ENCODE measurements around the gene GBP4. TPM values are rescaled to one million over a fixed set of nuclear protein-coding genes. Genes with fewer than 3 reads are reported as not detected.
A peak's percentile ranks its signal among the peaks of the same experiment; 100 is the strongest.

GBP4 gene
- total and polyA plus RNA-seq, 2 donors from 2014 or later: 9.0 to 11.0 TPM

- Histone ChIP-seq H3K27me3 (ENCODE audit: control insufficient read depth, insufficient read depth, low read length) (no peaks in the 10 kb centered on the region), H3K4me1 (ENCODE audit: control insufficient read depth in 2 of 3, insufficient read depth in 2 of 3, low read depth in 1 of 3, low read length in 3 of 3) (no peaks in the 10 kb centered on the region), H3K9me3 (ENCODE audit: control insufficient read depth in 2 of 3, insufficient read depth in 1 of 3, low read length in 3 of 3) (no peaks in the 10 kb centered on the region), H3K4me3 (ENCODE audit: low read length in 3 of 3) (peak overlapping the region; percentile 63 to 79 (median 68)), H3K27ac (ENCODE audit: low read depth in 2 of 2, low read length in 2 of 2) (peak overlapping the region; percentile 79 to 81), H3K36me3 (ENCODE audit: control insufficient read depth in 2 of 3, insufficient read depth in 3 of 3, low read length in 3 of 3) (peaks cover 0 to 3% (median 0%) of the 10 kb centered on the region in 3 donors), H3K9ac (ENCODE audit: low read length in 3 of 3) (peak overlapping the region in 2 of 3 donors; percentile 18 to 52)
- no peak for DNase-seq
- TF ChIP-seq CTCF (IDR thresholded peaks at IDR 0.05; ENCODE audit: borderline replicate concordance, extremely low read depth, insufficient read depth): no peak
- FAIRE-seq: no peak
- intact Hi-C loops (cut with DNase I): no loop called here
Observed at GRCh38 chr1:89198081-89198480, 661 bp downstream of the GBP4 start.

GRCh38 chr1:89195476-89195875 is 3.3 kb downstream of the GBP4 start:
- Histone ChIP-seq H3K9ac (ENCODE audit: low read length in 3 of 3) (no peak overlapping the region), H3K9me3 (ENCODE audit: control insufficient read depth in 2 of 3, insufficient read depth in 1 of 3, low read length in 3 of 3) (no peaks in the 10 kb centered on the region), H3K27ac (ENCODE audit: low read depth in 2 of 2, low read length in 2 of 2) (no peak overlapping the region), H3K27me3 (ENCODE audit: control insufficient read depth, insufficient read depth, low read length) (no peaks in the 10 kb centered on the region), H3K36me3 (ENCODE audit: control insufficient read depth in 2 of 3, insufficient read depth in 3 of 3, low read length in 3 of 3) (peaks cover 0 to 3% (median 0%) of the 10 kb centered on the region in 3 donors), H3K4me3 (ENCODE audit: low read length in 3 of 3) (peak overlapping the region in 2 of 3 donors; percentile 3 to 7), H3K4me1 (ENCODE audit: control insufficient read depth in 2 of 3, insufficient read depth in 2 of 3, low read depth in 1 of 3, low read length in 3 of 3) (no peaks in the 10 kb centered on the region)
- intact Hi-C loops (cut with DNase I): no loop called here
- DNase-seq (no peak), FAIRE-seq (no peak)
- TF ChIP-seq CTCF (IDR thresholded peaks at IDR 0.05; ENCODE audit: borderline replicate concordance, extremely low read depth, insufficient read depth): no peak

- intact Hi-C loops (cut with DNase I): no loop called here
- no peaks in the 10 kb centered on the region for H3K27me3 ChIP-seq (ENCODE audit: control insufficient read depth, insufficient read depth, low read length)
- no peaks in the 10 kb centered on the region for H3K4me1 ChIP-seq (ENCODE audit: control insufficient read depth in 2 of 3, insufficient read depth in 2 of 3, low read depth in 1 of 3, low read length in 3 of 3)
- H3K9ac ChIP-seq (ENCODE audit: low read length in 3 of 3): no peak overlapping the region
- H3K36me3 ChIP-seq (ENCODE audit: control insufficient read depth in 2 of 3, insufficient read depth in 3 of 3, low read length in 3 of 3): peaks cover 0 to 3% (median 0%) of the 10 kb centered on the region in 3 donors
- DNase-seq (no peak), FAIRE-seq (no peak)
- no peak for TF ChIP-seq CTCF (IDR thresholded peaks at IDR 0.05; ENCODE audit: borderline replicate concordance, extremely low read depth, insufficient read depth)
- H3K9me3 ChIP-seq (ENCODE audit: control insufficient read depth in 2 of 3, insufficient read depth in 1 of 3, low read length in 3 of 3): no peaks in the 10 kb centered on the region
- H3K4me3 ChIP-seq (ENCODE audit: low read length in 3 of 3): no peak overlapping the region
- H3K27ac ChIP-seq (ENCODE audit: low read depth in 2 of 2, low read length in 2 of 2): no peak overlapping the region
Observed at GRCh38 chr1:89191314-89191713, 7.4 kb downstream of the GBP4 start.

GRCh38 chr1:89190017-89190416 is 8.7 kb downstream of the GBP4 start:
- no peak for TF ChIP-seq CTCF (IDR thresholded peaks at IDR 0.05; ENCODE audit: borderline replicate concordance, extremely low read depth, insufficient read depth)
- Histone ChIP-seq H3K36me3 (ENCODE audit: control insufficient read depth in 2 of 3, insufficient read depth in 3 of 3, low read length in 3 of 3) (peaks cover 0 to 3% (median 0%) of the 10 kb centered on the region in 3 donors), H3K9ac (ENCODE audit: low read length in 3 of 3) (no peak overlapping the region), H3K27ac (ENCODE audit: low read depth in 2 of 2, low read length in 2 of 2) (no peak overlapping the region), H3K4me3 (ENCODE audit: low read length in 3 of 3) (no peak overlapping the region), H3K27me3 (ENCODE audit: control insufficient read depth, insufficient read depth, low read length) (no peaks in the 10 kb centered on the region), H3K4me1 (ENCODE audit: control insufficient read depth in 2 of 3, insufficient read depth in 2 of 3, low read depth in 1 of 3, low read length in 3 of 3) (no peaks in the 10 kb centered on the region), H3K9me3 (ENCODE audit: control insufficient read depth in 2 of 3, insufficient read depth in 1 of 3, low read length in 3 of 3) (no peaks in the 10 kb centered on the region)
- intact Hi-C loops (cut with DNase I): no loop called here
- DNase-seq (no peak), FAIRE-seq (no peak)
